ENCODE data around the gene FREM3. TPM values are rescaled to one million over a fixed set of nuclear protein-coding genes. Genes with fewer than 3 reads are reported as not detected.

Gene FREM3
- total and polyA plus RNA-seq, 2 experiments from 2014 or later, result not detected

DNA sequence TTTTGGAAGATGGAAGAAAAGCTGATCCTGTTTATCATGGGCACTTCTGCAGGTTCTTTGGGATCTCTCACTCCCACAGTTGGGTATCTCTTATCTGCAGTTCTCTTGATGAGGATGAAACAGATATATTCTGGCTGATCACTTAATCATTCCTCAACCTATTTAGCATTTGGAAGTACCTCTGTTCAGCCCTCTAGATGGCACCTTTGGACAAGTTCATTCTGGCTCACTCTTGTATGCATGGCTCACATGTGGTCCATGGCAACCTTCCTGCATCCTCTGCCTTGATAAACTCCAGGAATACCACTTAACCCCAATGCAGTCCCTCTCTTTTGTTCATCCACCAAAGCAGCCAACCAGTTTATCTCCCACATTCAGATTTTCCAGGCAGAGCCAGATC, 112.8 kb downstream of the FREM3 start:
- no peak overlapping the region for H3K4me2 ChIP-seq (ENCODE audit: unreplicated experiment)
- no peaks in the 10 kb centered on the region for H3K79me2 ChIP-seq (ENCODE audit: insufficient read depth)
- no peaks in the 10 kb centered on the region for H3K9me2 ChIP-seq (ENCODE audit: insufficient read depth)
- DNase-seq, result peak; percentile 38
- H3K27me3 ChIP-seq (replicated peaks; ENCODE audit: insufficient read depth), result no peaks in the 10 kb centered on the region
- no peaks in the 10 kb centered on the region for H4K20me1 ChIP-seq (ENCODE audit: insufficient read depth)
- peaks cover 13% of the 10 kb centered on the region; the same call in 1 of the 2 replicates for H3F3A ChIP-seq (ENCODE audit: insufficient read depth)
- no peaks in the 10 kb centered on the region for H3K36me3 ChIP-seq (ENCODE audit: low read depth)
- H3K9ac ChIP-seq, result no peak overlapping the region
- no peak overlapping the region for H2AFZ ChIP-seq
- no peak overlapping the region for H3K27ac ChIP-seq
- TF ChIP-seq EZH2phosphoT487 (IDR thresholded peaks at IDR 0.05; ENCODE audit: insufficient read depth, low read depth), result no peak
- TF ChIP-seq EZH2 (IDR thresholded peaks at IDR 0.05; ENCODE audit: insufficient read depth, poor library complexity, severe bottlenecking), result no peak
- H3K4me3 ChIP-seq, result no peak overlapping the region
- no peaks in the 10 kb centered on the region for H3K9me3 ChIP-seq (ENCODE audit: low read depth)
- peaks cover 13% of the 10 kb centered on the region for H3K4me1 ChIP-seq (ENCODE audit: insufficient read depth)
- in situ Hi-C loops (cut with MboI), result no loop called here

GRCh38 chr4:143586080-143586479, 114.4 kb downstream of the FREM3 start:
- peaks cover 13% of the 10 kb centered on the region for H3K4me1 ChIP-seq (ENCODE audit: insufficient read depth)
- no peaks in the 10 kb centered on the region for H3K79me2 ChIP-seq (ENCODE audit: insufficient read depth)
- H3K27ac ChIP-seq, result peak overlapping the region; percentile 74
- peak overlapping the region; percentile 34; the same call in 1 of the 2 replicates for H3K9ac ChIP-seq
- in situ Hi-C loops (cut with MboI), result no loop called here
- H2AFZ ChIP-seq, result peak overlapping the region; percentile 74
- H3K27me3 ChIP-seq (replicated peaks; ENCODE audit: insufficient read depth), result no peaks in the 10 kb centered on the region
- no peaks in the 10 kb centered on the region for H3K36me3 ChIP-seq (ENCODE audit: low read depth)
- TF ChIP-seq EZH2 (IDR thresholded peaks at IDR 0.05; ENCODE audit: insufficient read depth, poor library complexity, severe bottlenecking) (no peak), EZH2phosphoT487 (IDR thresholded peaks at IDR 0.05; ENCODE audit: insufficient read depth, low read depth) (no peak)
- H3K9me2 ChIP-seq (ENCODE audit: insufficient read depth), result no peaks in the 10 kb centered on the region
- H3K4me2 ChIP-seq (ENCODE audit: unreplicated experiment), result no peak overlapping the region
- H3K9me3 ChIP-seq (ENCODE audit: low read depth), result no peaks in the 10 kb centered on the region
- DNase-seq, result peak; percentile 74
- no peak overlapping the region for H3K4me3 ChIP-seq
- H4K20me1 ChIP-seq (ENCODE audit: insufficient read depth), result no peaks in the 10 kb centered on the region
- peaks cover 13% of the 10 kb centered on the region; the same call in 1 of the 2 replicates for H3F3A ChIP-seq (ENCODE audit: insufficient read depth)

- Histone ChIP-seq H3K9ac (no peak overlapping the region), H3K27ac (peak overlapping the region; percentile 74), H3K4me3 (no peak overlapping the region), H3K79me2 (ENCODE audit: insufficient read depth) (no peaks in the 10 kb centered on the region), H3K4me2 (ENCODE audit: unreplicated experiment) (no peak overlapping the region), H3K9me2 (ENCODE audit: insufficient read depth) (no peaks in the 10 kb centered on the region), H3F3A (ENCODE audit: insufficient read depth) (peaks cover 13% of the 10 kb centered on the region; the same call in 1 of the 2 replicates), H3K27me3 (replicated peaks; ENCODE audit: insufficient read depth) (no peaks in the 10 kb centered on the region), H3K9me3 (ENCODE audit: low read depth) (no peaks in the 10 kb centered on the region), H3K36me3 (ENCODE audit: low read depth) (no peaks in the 10 kb centered on the region), H2AFZ (peak overlapping the region; percentile 74; the same call in 1 of the 2 replicates), H4K20me1 (ENCODE audit: insufficient read depth) (no peaks in the 10 kb centered on the region), H3K4me1 (ENCODE audit: insufficient read depth) (peaks cover 13% of the 10 kb centered on the region)
- peak; percentile 6 for DNase-seq
- 83 to 86% methylated on average over 6 of the region's 6 CpGs for WGBS, 2 experiments (ENCODE audit: low coverage in 1 of 2, low lambda C conversion rate in 2 of 2, missing lambda C conversion rate in 2 of 2)
- TF ChIP-seq EZH2 (IDR thresholded peaks at IDR 0.05; ENCODE audit: insufficient read depth, poor library complexity, severe bottlenecking) (no peak), EZH2phosphoT487 (IDR thresholded peaks at IDR 0.05; ENCODE audit: insufficient read depth, low read depth) (no peak)
- in situ Hi-C loops (cut with MboI), result no loop called here
Observed at GRCh38 chr4:143585548-143585947, 114.9 kb downstream of the FREM3 start.

DNA sequence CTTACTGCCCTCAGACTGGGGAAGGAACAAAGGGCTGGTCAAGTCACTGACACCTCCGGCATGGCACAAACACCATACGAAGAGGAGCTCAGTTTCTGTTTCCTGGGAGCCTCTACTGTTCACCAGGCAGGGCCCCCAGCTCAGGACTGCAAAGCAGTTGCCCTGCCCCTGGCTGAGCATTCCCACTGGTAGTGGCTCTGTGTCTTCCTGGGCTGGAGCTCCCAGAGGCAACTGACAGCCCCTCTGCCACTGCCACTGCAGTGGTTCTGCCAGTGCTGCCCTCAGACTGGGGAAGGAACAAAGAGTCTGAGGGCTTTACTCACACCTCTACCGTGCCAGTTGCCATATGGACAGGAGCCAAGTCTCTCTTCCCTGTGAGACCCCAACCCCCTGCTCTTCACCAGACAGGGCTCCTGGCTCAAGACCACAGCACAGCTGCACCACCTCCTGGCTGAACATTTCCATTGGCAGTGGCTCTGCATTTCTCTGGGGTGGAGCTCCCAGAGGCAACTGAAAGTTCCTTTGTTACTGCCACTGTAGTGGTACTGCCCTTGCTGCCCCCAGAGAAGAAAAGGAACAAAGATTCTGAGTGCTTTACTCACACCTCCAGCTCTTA, 119.0 kb downstream of the FREM3 start:
- no peak overlapping the region for H3K27ac ChIP-seq
- no peak overlapping the region for H2AFZ ChIP-seq
- no peak for DNase-seq
- no peak overlapping the region for H3K9ac ChIP-seq
- no peaks in the 10 kb centered on the region for H3K79me2 ChIP-seq (ENCODE audit: insufficient read depth)
- H3K9me3 ChIP-seq (ENCODE audit: low read depth), result no peaks in the 10 kb centered on the region
- no peak overlapping the region for H3K4me2 ChIP-seq (ENCODE audit: unreplicated experiment)
- no peaks in the 10 kb centered on the region for H3K27me3 ChIP-seq (replicated peaks; ENCODE audit: insufficient read depth)
- H4K20me1 ChIP-seq (ENCODE audit: insufficient read depth), result no peaks in the 10 kb centered on the region
- peaks cover 10% of the 10 kb centered on the region for H3K4me1 ChIP-seq (ENCODE audit: insufficient read depth)
- TF ChIP-seq EZH2phosphoT487 (IDR thresholded peaks at IDR 0.05; ENCODE audit: insufficient read depth, low read depth) (no peak), EZH2 (IDR thresholded peaks at IDR 0.05; ENCODE audit: insufficient read depth, poor library complexity, severe bottlenecking) (no peak)
- no peak overlapping the region for H3K4me3 ChIP-seq
- peaks cover 13% of the 10 kb centered on the region; the same call in 1 of the 2 replicates for H3F3A ChIP-seq (ENCODE audit: insufficient read depth)
- H3K36me3 ChIP-seq (ENCODE audit: low read depth), result no peaks in the 10 kb centered on the region
- in situ Hi-C loops (cut with MboI), result no loop called here
- H3K9me2 ChIP-seq (ENCODE audit: insufficient read depth), result 0 out of 2 replicates have a peak, but pooled peaks cover 6% of the 10 kb centered on the region
- 60 to 66% methylated on average over 3 of the region's 3 CpGs for WGBS, 2 experiments (ENCODE audit: low coverage in 1 of 2, low lambda C conversion rate in 2 of 2, missing lambda C conversion rate in 2 of 2)

- Histone ChIP-seq H3K27ac (no peak overlapping the region), H3K9me2 (ENCODE audit: insufficient read depth) (0 out of 2 replicates have a peak, but pooled peaks cover 6% of the 10 kb centered on the region), H3F3A (ENCODE audit: insufficient read depth) (no peaks in the 10 kb centered on the region), H3K36me3 (ENCODE audit: low read depth) (no peaks in the 10 kb centered on the region), H4K20me1 (ENCODE audit: insufficient read depth) (no peaks in the 10 kb centered on the region), H3K27me3 (replicated peaks; ENCODE audit: insufficient read depth) (no peaks in the 10 kb centered on the region), H3K4me2 (ENCODE audit: unreplicated experiment) (no peak overlapping the region), H3K4me3 (no peak overlapping the region), H3K79me2 (ENCODE audit: insufficient read depth) (no peaks in the 10 kb centered on the region), H3K9ac (no peak overlapping the region), H2AFZ (no peak overlapping the region), H3K9me3 (ENCODE audit: low read depth) (no peaks in the 10 kb centered on the region), H3K4me1 (ENCODE audit: insufficient read depth) (no peaks in the 10 kb centered on the region)
- no peak for TF ChIP-seq EZH2 (IDR thresholded peaks at IDR 0.05; ENCODE audit: insufficient read depth, poor library complexity, severe bottlenecking)
- TF ChIP-seq EZH2phosphoT487 (IDR thresholded peaks at IDR 0.05; ENCODE audit: insufficient read depth, low read depth), result no peak
- peak; percentile 23 for DNase-seq
- in situ Hi-C loops (cut with MboI), result no loop called here
Observed at GRCh38 chr4:143575331-143575730, 125.1 kb downstream of the FREM3 start.

Data from GM23248 (cell line).